Measurements from ENCODE around the gene DEFB132.
A peak's percentile ranks its signal among the peaks of the same experiment; 100 is the strongest.

Gene DEFB132

GRCh38 chr20:259981-260380, 2.5 kb downstream of the DEFB132 start:
- DNase-seq (ENCODE audit: low read depth) = no peak
- no peak for TF ChIP-seq CTCF (conservative IDR thresholded peaks at IDR 0.05; ENCODE audit: low read depth, low read length)
- H3K4me3 ChIP-seq (ENCODE audit: low read depth, low read length) = no peak overlapping the region

- no peak for TF ChIP-seq CTCF (conservative IDR thresholded peaks at IDR 0.05; ENCODE audit: low read depth, low read length)
- H3K4me3 ChIP-seq (ENCODE audit: low read depth, low read length) = no peak overlapping the region
- no peak for DNase-seq (ENCODE audit: low read depth)
Observed at GRCh38 chr20:263701-264100, 6.2 kb downstream of the DEFB132 start.

- peak; percentile 92 for TF ChIP-seq CTCF (conservative IDR thresholded peaks at IDR 0.05; ENCODE audit: low read depth, low read length)
- H3K4me3 ChIP-seq (ENCODE audit: low read depth, low read length) = peak overlapping the region; percentile 61
- peak; percentile 78 for DNase-seq (ENCODE audit: low read depth)
Observed at GRCh38 chr20:266596-267562, 9.4 kb downstream of the DEFB132 start.

GRCh38 chr20:270517-270916, 13.0 kb downstream of the DEFB132 start:
- DNase-seq (ENCODE audit: low read depth) = no peak
- H3K4me3 ChIP-seq (ENCODE audit: low read depth, low read length) = no peak overlapping the region
- TF ChIP-seq CTCF (conservative IDR thresholded peaks at IDR 0.05; ENCODE audit: low read depth, low read length) = no peak

GRCh38 chr20:271069-271468, 13.5 kb downstream of the DEFB132 start:
- no peak overlapping the region for H3K4me3 ChIP-seq (ENCODE audit: low read depth, low read length)
- DNase-seq (ENCODE audit: low read depth) = no peak
- TF ChIP-seq CTCF (conservative IDR thresholded peaks at IDR 0.05; ENCODE audit: low read depth, low read length) = no peak

- TF ChIP-seq CTCF (conservative IDR thresholded peaks at IDR 0.05; ENCODE audit: low read depth, low read length) = no peak
- no peak overlapping the region for H3K4me3 ChIP-seq (ENCODE audit: low read depth, low read length)
- DNase-seq (ENCODE audit: low read depth) = no peak
Observed at GRCh38 chr20:271528-271927, 14.0 kb downstream of the DEFB132 start.

GRCh38 chr20:272718-273117, 15.2 kb downstream of the DEFB132 start:
- no peak overlapping the region for H3K4me3 ChIP-seq (ENCODE audit: low read depth, low read length)
- no peak for DNase-seq (ENCODE audit: low read depth)
- TF ChIP-seq CTCF (conservative IDR thresholded peaks at IDR 0.05; ENCODE audit: low read depth, low read length) = no peak

Data from choroid plexus epithelial cell (primary cell).